Hepatocyte (in vitro differentiated cells): ENCODE data around the gene RBFOX1. TPM values are rescaled to one million over a fixed set of nuclear protein-coding genes. Genes with fewer than 3 reads are reported as not detected.

ENCODE experiments used
- DNase-seq: peaks from one replicate; pipeline ENCODE4 v3.0.0-alpha.2; 2016; ENCODE audit warnings: low spot score
- H2AFZ ChIP-seq: fragments of 200-600 bp; sonication (generic); 2 replicates; pipeline ENCODE4 v1.6.0; 2016; ENCODE audit warnings: antibody characterized with exemption, mild to moderate bottlenecking
- H3K27ac ChIP-seq: fragments of 200-600 bp; sonication (generic); 2 replicates; pipeline ENCODE4 v1.5.1; 2016; ENCODE audit warnings: mild to moderate bottlenecking
- H3K27me3 ChIP-seq: fragments of 200-600 bp; sonication (generic); 2 replicates; pipeline ENCODE4 v1.6.1; 2016
- H3K36me3 ChIP-seq: fragments of 200-600 bp; sonication (generic); replicated peaks from 2 replicates; pipeline ENCODE4 v1.5.1; 2016; ENCODE audit warnings: low read depth; ENCODE audit not compliant: insufficient read depth
- H3K4me1 ChIP-seq: fragments of 200-600 bp; sonication (generic); 2 replicates; pipeline ENCODE4 v1.5.1; 2016; ENCODE audit warnings: mild to moderate bottlenecking, moderate library complexity; ENCODE audit not compliant: insufficient read depth
- H3K4me2 ChIP-seq: fragments of 200-600 bp; sonication (generic); 2 replicates; pipeline ENCODE4 v1.6.0; 2016
- H3K4me3 ChIP-seq: fragments of 200-600 bp; sonication (generic); 2 replicates; pipeline ENCODE4 v1.5.1; 2016; ENCODE audit warnings: mild to moderate bottlenecking
- H3K79me2 ChIP-seq: fragments of 200-600 bp; sonication (generic); 2 replicates; pipeline ENCODE4 v1.6.0; 2017; ENCODE audit warnings: mild to moderate bottlenecking
- H3K9me2 ChIP-seq: fragments of 200-600 bp; sonication (generic); replicated peaks from 2 replicates; pipeline ENCODE4 v1.6.0; 2017; ENCODE audit warnings: mild to moderate bottlenecking; ENCODE audit not compliant: insufficient read depth
- H3K9me3 ChIP-seq: fragments of 200-600 bp; sonication (generic); 2 replicates; pipeline ENCODE4 v1.5.1; 2016; ENCODE audit warnings: low read depth, mild to moderate bottlenecking
- H4K20me1 ChIP-seq: fragments of 200-600 bp; sonication (generic); 2 replicates; pipeline ENCODE4 v1.6.0; 2016; ENCODE audit warnings: mild to moderate bottlenecking; ENCODE audit not compliant: insufficient read depth, poor library complexity, severe bottlenecking
- CTCF ChIP-seq: fragments of 200-600 bp; sonication (generic); IDR thresholded peaks from 2 replicates; pipeline ENCODE4 v1.5.1; 2016; ENCODE audit warnings: antibody characterized with exemption, mild to moderate bottlenecking; ENCODE audit not compliant: poor library complexity
- EZH2 ChIP-seq: fragments of 200-600 bp; sonication (generic); IDR thresholded peaks from 2 replicates; pipeline ENCODE4 v1.6.1; 2016; ENCODE audit warnings: antibody characterized with exemption, mild to moderate bottlenecking, borderline replicate concordance
- EZH2phosphoT487 ChIP-seq: fragments of 200-600 bp; sonication (generic); IDR thresholded peaks from one replicate; pipeline ENCODE4 v1.6.1; 2018; ENCODE audit warnings: antibody characterized with exemption, mild to moderate bottlenecking, low read depth, moderate library complexity; ENCODE audit not compliant: unreplicated experiment, severe bottlenecking
- WGBS: methylation state at CpG from one replicate; pipeline ENCODE4 v1.1.6; 2016; ENCODE audit warnings: low lambda C conversion rate; ENCODE audit errors: missing lambda C conversion rate; 5-methylcytosine and 5-hydroxymethylcytosine counted together
- polyA plus RNA-seq: library from polyadenylated mRNA; unstranded; fragments of >200 nt; fragmentation: Nextera tagmentation; extraction: Ambion mirVana; gene quantifications from 2 replicates; pipeline ENCODE4 v1.2.1, GENCODE V29; 2016
- total RNA-seq: library from RNA; depleted of rRNA; stranded (reverse); fragments of >200 nt; gene quantifications from 2 replicates; pipeline ENCODE4 v1.2.3, GENCODE V29; 2014

RBFOX1 gene
- total and polyA plus RNA-seq, 2 experiments from 2014 or later: 1.00 to 1.2 TPM

DNA sequence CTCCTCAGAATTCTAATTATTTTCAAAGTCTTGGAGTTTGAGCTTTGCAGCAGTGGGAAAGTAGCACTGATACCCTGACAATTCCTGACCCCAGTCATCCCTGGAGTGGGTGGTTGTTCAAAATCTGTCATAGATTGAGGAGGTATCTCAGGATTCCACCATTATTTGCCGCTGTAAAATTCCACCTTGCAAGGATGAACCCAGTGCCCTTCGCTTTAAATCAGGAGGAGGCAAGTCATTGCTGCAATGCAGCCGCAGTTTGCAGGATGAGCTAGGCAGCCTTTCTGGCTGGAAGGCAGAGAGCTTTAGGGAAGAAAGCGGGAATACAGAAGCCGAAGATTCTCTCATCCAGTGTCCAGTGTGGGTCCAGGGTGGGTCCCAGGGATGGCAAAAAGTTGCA lies 296.9 kb downstream of the RBFOX1 start:
- WGBS: 97% methylated on average over 5 of the region's 5 CpGs
- Histone ChIP-seq H3K9me3 (no peaks in the 10 kb centered on the region), H3K36me3 (no peaks in the 10 kb centered on the region)

GRCh38 chr16:7637446-7637845 lies 304.8 kb downstream of the RBFOX1 start:
- Histone ChIP-seq H3K9me3 (no peaks in the 10 kb centered on the region), H3K4me2 (no peak overlapping the region), H3K4me1 (peaks cover 6% of the 10 kb centered on the region), H3K27ac (no peak overlapping the region), H3K9me2 (no peaks in the 10 kb centered on the region), H3K36me3 (no peaks in the 10 kb centered on the region), H3K79me2 (no peaks in the 10 kb centered on the region), H3K4me3 (no peak overlapping the region), H3K27me3 (peaks cover 3% of the 10 kb centered on the region), H2AFZ (no peak overlapping the region), H4K20me1 (no peaks in the 10 kb centered on the region)
- DNase-seq: no peak
- no peak for TF ChIP-seq EZH2phosphoT487
- no peak for TF ChIP-seq EZH2
- TF ChIP-seq CTCF: no peak
- WGBS: 93% methylated on average over 4 of the region's 4 CpGs

More for the DNA sequence above, 296.9 kb downstream of the RBFOX1 start:
- H3K79me2 ChIP-seq: no peaks in the 10 kb centered on the region
- no peaks in the 10 kb centered on the region for H3K27me3 ChIP-seq
- H3K4me2 ChIP-seq: no peak overlapping the region
- no peak overlapping the region for H2AFZ ChIP-seq
- TF ChIP-seq EZH2phosphoT487 (no peak), EZH2 (no peak), CTCF (no peak)
- H3K4me3 ChIP-seq: no peak overlapping the region
- peaks cover 6% of the 10 kb centered on the region for H3K4me1 ChIP-seq
- no peaks in the 10 kb centered on the region for H3K9me2 ChIP-seq
- H3K27ac ChIP-seq: no peak overlapping the region
- H4K20me1 ChIP-seq: no peaks in the 10 kb centered on the region
- no peak for DNase-seq

- WGBS: 91% methylated on average over 5 of the region's 5 CpGs
- H3K27me3 ChIP-seq: peaks cover 5% of the 10 kb centered on the region
Observed at GRCh38 chr16:7638306-7638705, 305.7 kb downstream of the RBFOX1 start.

More at GRCh38 chr16:7638306-7638705, 305.7 kb downstream of the RBFOX1 start:
- H3K9me3 ChIP-seq: no peaks in the 10 kb centered on the region
- no peaks in the 10 kb centered on the region for H4K20me1 ChIP-seq
- no peak overlapping the region for H3K27ac ChIP-seq
- H2AFZ ChIP-seq: no peak overlapping the region
- no peak for TF ChIP-seq EZH2
- no peak for TF ChIP-seq EZH2phosphoT487
- TF ChIP-seq CTCF: no peak
- H3K4me2 ChIP-seq: no peak overlapping the region
- peaks cover 6% of the 10 kb centered on the region for H3K4me1 ChIP-seq
- H3K9me2 ChIP-seq: no peaks in the 10 kb centered on the region
- DNase-seq: no peak
- H3K79me2 ChIP-seq: no peaks in the 10 kb centered on the region
- no peaks in the 10 kb centered on the region for H3K36me3 ChIP-seq
- no peak overlapping the region for H3K4me3 ChIP-seq
